Natural killer cell treated with Interleukin-12 subunit alpha and Interleukin-12 subunit beta and Interleukin-15 and Interleukin-18, amount 100 ng/mL, for 72 hours (primary cell): Measurements from ENCODE around the gene ST6GAL1. TPM values are rescaled to one million over a fixed set of nuclear protein-coding genes. Genes with fewer than 3 reads are reported as not detected.
A peak's percentile ranks its signal among the peaks of the same experiment; 100 is the strongest.
"Not testable (repeated sequence)": the region's sequence is repeated elsewhere in the genome, so short reads cannot be mapped to it uniquely, and the experiment has no call there.

Source experiments
- ATAC-seq, 2 donors: fragments of 150-1000 bp; cut with Tn5 transposase in 1 of 2; sonication (Bioruptor Pico), chemical (Tn5 transposase) in 1 of 2; 2 replicates each; pipeline ENCODE4 v1.10.0; 2021
- DNase-seq: peaks from one replicate; pipeline ENCODE4 v3.0.0; 2022; ENCODE audit warnings: low spot score
- H3K27ac Mint-ChIP-seq, 2 donors: 1 replicate in 1 of 2; 2 replicates in 1 of 2; pipeline ENCODE4 v1.8.0; 2022; ENCODE audit warnings: mixed read lengths in 2 of 2, mild to moderate bottlenecking in 1 of 2, moderate library complexity in 1 of 2
- H3K27me3 Mint-ChIP-seq, 2 donors: 1 replicate in 1 of 2; 2 replicates in 1 of 2; pipeline ENCODE4 v1.8.0; 2022; ENCODE audit warnings: mixed read lengths in 2 of 2
- H3K36me3 Mint-ChIP-seq: one replicate; pipeline ENCODE4 v1.8.0; 2022; ENCODE audit warnings: mixed read lengths
- H3K4me1 Mint-ChIP-seq, 2 donors: 1 replicate in 1 of 2; 2 replicates in 1 of 2; pipeline ENCODE4 v1.8.0; 2022; ENCODE audit warnings: low read depth in 2 of 2, mixed read lengths in 2 of 2, mild to moderate bottlenecking in 1 of 2
- H3K4me3 Mint-ChIP-seq: one replicate; pipeline ENCODE4 v1.8.0; 2022; ENCODE audit warnings: mixed read lengths
- H3K9me3 Mint-ChIP-seq: 2 replicates; pipeline ENCODE4 v1.8.0; 2022; ENCODE audit warnings: mixed read lengths
- total RNA-seq, 2 donors: library from RNA; stranded (reverse); gene quantifications; one replicate each; pipeline ENCODE4 v1.2.3, GENCODE V29; 2022

The ST6GAL1 gene
- total RNA-seq, 2 donors from 2014 or later: 179 to 304 TPM

GRCh38 chr3:186896875-186897274, 33.5 kb upstream of the ST6GAL1 start:
- Mint-ChIP-seq H3K4me3 (no peak overlapping the region), H3K9me3 (no peaks in the 10 kb centered on the region), H3K36me3 (no peaks in the 10 kb centered on the region), H3K4me1 (peaks cover 15 to 27% of the 10 kb centered on the region in 2 donors), H3K27ac (peak overlapping the region in 1 of 2 donors; percentile 4), H3K27me3 (no peaks in the 10 kb centered on the region)
- ATAC-seq (no peak), DNase-seq (no peak)

- Mint-ChIP-seq H3K4me3 (peak overlapping the region; percentile 30), H3K9me3 (peaks cover under 1% of the 10 kb centered on the region), H3K36me3 (peaks cover 28% of the 10 kb centered on the region), H3K4me1 (peaks cover 23 to 34% of the 10 kb centered on the region in 2 donors), H3K27me3 (no peaks in the 10 kb centered on the region), H3K27ac (peak overlapping the region; percentile 59 to 66)
- no peak for DNase-seq
- ATAC-seq: peak in 1 of 2 donors; percentile 78
These were observed 29.1 kb upstream of the ST6GAL1 start for GRCh38 chr3:186901135-186901734.

- H3K9me3 Mint-ChIP-seq: peaks cover 7% of the 10 kb centered on the region
- DNase-seq (no peak), ATAC-seq (no peak)
- H3K27ac Mint-ChIP-seq: no peak overlapping the region
- peaks cover 30 to 36% of the 10 kb centered on the region in 2 donors for H3K4me1 Mint-ChIP-seq
- no peak overlapping the region for H3K4me3 Mint-ChIP-seq
- peaks cover 36% of the 10 kb centered on the region for H3K36me3 Mint-ChIP-seq
- no peaks in the 10 kb centered on the region for H3K27me3 Mint-ChIP-seq
These were observed 28.2 kb upstream of the ST6GAL1 start for GRCh38 chr3:186902154-186902553.

- Mint-ChIP-seq H3K4me3 (no peak overlapping the region), H3K27ac (peak overlapping the region; percentile 5 to 11), H3K27me3 (no peaks in the 10 kb centered on the region), H3K9me3 (peaks cover 7% of the 10 kb centered on the region), H3K36me3 (peaks cover 40% of the 10 kb centered on the region), H3K4me1 (peaks cover 35 to 38% of the 10 kb centered on the region in 2 donors)
- no peak for ATAC-seq
- DNase-seq: no peak
These were observed 27.6 kb upstream of the ST6GAL1 start for GRCh38 chr3:186902713-186903112.

GRCh38 chr3:186903676-186904075, 26.6 kb upstream of the ST6GAL1 start:
- not testable (repeated sequence) for ATAC-seq, DNase-seq, H3K27me3 Mint-ChIP-seq, H3K4me3 Mint-ChIP-seq, H3K9me3 Mint-ChIP-seq
- H3K27ac Mint-ChIP-seq: peak overlapping the region in 1 of 2 donors; percentile 10
- H3K4me1 Mint-ChIP-seq: peaks cover 45 to 48% of the 10 kb centered on the region in 2 donors
- H3K36me3 Mint-ChIP-seq: peaks cover 48% of the 10 kb centered on the region

GRCh38 chr3:186907075-186907474, 23.3 kb upstream of the ST6GAL1 start:
- not testable (repeated sequence) for ATAC-seq, H3K27me3 Mint-ChIP-seq, H3K9me3 Mint-ChIP-seq, DNase-seq
- Mint-ChIP-seq H3K4me3 (peak overlapping the region; percentile 79), H3K36me3 (peaks cover 48% of the 10 kb centered on the region), H3K4me1 (peaks cover 38 to 45% of the 10 kb centered on the region in 2 donors), H3K27ac (peak overlapping the region; percentile 70 to 85)

GRCh38 chr3:186909078-186909853, 21.1 kb upstream of the ST6GAL1 start:
- ATAC-seq (peak; percentile 92 to 96), DNase-seq (peak; percentile 88)
- Mint-ChIP-seq H3K9me3 (peaks cover 7% of the 10 kb centered on the region), H3K27ac (peak overlapping the region; percentile 70 to 85), H3K36me3 (peaks cover 40% of the 10 kb centered on the region), H3K27me3 (no peaks in the 10 kb centered on the region), H3K4me1 (peaks cover 46 to 50% of the 10 kb centered on the region in 2 donors), H3K4me3 (peak overlapping the region; percentile 79)

GRCh38 chr3:186915806-186916796, 14.2 kb upstream of the ST6GAL1 start:
- Mint-ChIP-seq H3K4me1 (peaks cover 33 to 43% of the 10 kb centered on the region in 2 donors), H3K9me3 (no peaks in the 10 kb centered on the region)

GRCh38 chr3:186917512-186918312, 12.6 kb upstream of the ST6GAL1 start:
- DNase-seq: no peak
- Mint-ChIP-seq H3K4me3 (no peak overlapping the region), H3K4me1 (peaks cover 36 to 38% of the 10 kb centered on the region in 2 donors), H3K27ac (peak overlapping the region; percentile 55 to 75), H3K36me3 (peaks cover 4% of the 10 kb centered on the region), H3K27me3 (no peaks in the 10 kb centered on the region), H3K9me3 (no peaks in the 10 kb centered on the region)
- peak in 1 of 2 donors; percentile 46 for ATAC-seq

More at GRCh38 chr3:186915806-186916796, 14.2 kb upstream of the ST6GAL1 start:
- Mint-ChIP-seq H3K4me3 (peak overlapping the region; percentile 2), H3K27me3 (no peaks in the 10 kb centered on the region), H3K27ac (peak overlapping the region; percentile 13 to 26), H3K36me3 (peaks cover 4% of the 10 kb centered on the region)
- DNase-seq (no peak), ATAC-seq (peak; percentile 56 to 68)

- no peak for ATAC-seq
- H3K9me3 Mint-ChIP-seq: no peaks in the 10 kb centered on the region
- H3K27me3 Mint-ChIP-seq: no peaks in the 10 kb centered on the region
- H3K36me3 Mint-ChIP-seq: peaks cover 4% of the 10 kb centered on the region
- H3K4me1 Mint-ChIP-seq: peaks cover 21 to 26% of the 10 kb centered on the region in 2 donors
- H3K4me3 Mint-ChIP-seq: no peak overlapping the region
- peak overlapping the region in 1 of 2 donors; percentile 76 for H3K27ac Mint-ChIP-seq
- DNase-seq: no peak
These were observed 10.0 kb upstream of the ST6GAL1 start for GRCh38 chr3:186920301-186920700.

GRCh38 chr3:186920796-186921195, 9.5 kb upstream of the ST6GAL1 start:
- H3K36me3 Mint-ChIP-seq: no peaks in the 10 kb centered on the region
- H3K4me1 Mint-ChIP-seq: peaks cover 19 to 22% of the 10 kb centered on the region in 2 donors
- H3K27me3 Mint-ChIP-seq: no peaks in the 10 kb centered on the region
- H3K9me3 Mint-ChIP-seq: no peaks in the 10 kb centered on the region
- H3K27ac Mint-ChIP-seq: peak overlapping the region in 1 of 2 donors; percentile 76
- ATAC-seq (no peak), DNase-seq (no peak)
- no peak overlapping the region for H3K4me3 Mint-ChIP-seq

GRCh38 chr3:186921578-186921977, 8.7 kb upstream of the ST6GAL1 start:
- H3K9me3 Mint-ChIP-seq: no peaks in the 10 kb centered on the region
- H3K4me3 Mint-ChIP-seq: no peak overlapping the region
- H3K27ac Mint-ChIP-seq: peak overlapping the region in 1 of 2 donors; percentile 76
- no peaks in the 10 kb centered on the region for H3K27me3 Mint-ChIP-seq
- peaks cover 12 to 15% of the 10 kb centered on the region in 2 donors for H3K4me1 Mint-ChIP-seq
- ATAC-seq: no peak
- no peaks in the 10 kb centered on the region for H3K36me3 Mint-ChIP-seq
- no peak for DNase-seq
